HG03460 (cell line): ENCODE results near the gene OPCML.

Source experiments
- ATAC-seq: cut with Tn5 transposase; IDR thresholded peaks from one replicate; pipeline ENCODE4 v1.9.1; 2021; ENCODE audit not compliant: unreplicated experiment

OPCML gene

GRCh38 chr11:133362156-133362555 is 170.1 kb downstream of the OPCML start:
- ATAC-seq, result no peak

DNA sequence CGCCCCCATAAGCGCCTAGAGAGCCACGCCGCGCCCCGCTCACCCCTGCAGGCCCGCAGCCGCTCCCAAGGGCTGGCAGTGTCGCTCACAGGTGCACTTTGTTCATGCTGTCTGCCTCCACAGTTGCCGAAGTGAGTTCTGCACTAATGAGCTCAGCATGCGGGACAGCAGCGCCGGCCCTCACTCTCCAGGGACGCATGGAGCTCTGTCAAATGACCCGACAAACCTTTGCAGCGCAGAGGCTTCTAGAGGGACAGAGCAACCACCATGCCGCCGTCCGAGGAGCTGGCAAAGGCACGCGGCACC is 170.7 kb downstream of the OPCML start:
- ATAC-seq, result no peak

DNA sequence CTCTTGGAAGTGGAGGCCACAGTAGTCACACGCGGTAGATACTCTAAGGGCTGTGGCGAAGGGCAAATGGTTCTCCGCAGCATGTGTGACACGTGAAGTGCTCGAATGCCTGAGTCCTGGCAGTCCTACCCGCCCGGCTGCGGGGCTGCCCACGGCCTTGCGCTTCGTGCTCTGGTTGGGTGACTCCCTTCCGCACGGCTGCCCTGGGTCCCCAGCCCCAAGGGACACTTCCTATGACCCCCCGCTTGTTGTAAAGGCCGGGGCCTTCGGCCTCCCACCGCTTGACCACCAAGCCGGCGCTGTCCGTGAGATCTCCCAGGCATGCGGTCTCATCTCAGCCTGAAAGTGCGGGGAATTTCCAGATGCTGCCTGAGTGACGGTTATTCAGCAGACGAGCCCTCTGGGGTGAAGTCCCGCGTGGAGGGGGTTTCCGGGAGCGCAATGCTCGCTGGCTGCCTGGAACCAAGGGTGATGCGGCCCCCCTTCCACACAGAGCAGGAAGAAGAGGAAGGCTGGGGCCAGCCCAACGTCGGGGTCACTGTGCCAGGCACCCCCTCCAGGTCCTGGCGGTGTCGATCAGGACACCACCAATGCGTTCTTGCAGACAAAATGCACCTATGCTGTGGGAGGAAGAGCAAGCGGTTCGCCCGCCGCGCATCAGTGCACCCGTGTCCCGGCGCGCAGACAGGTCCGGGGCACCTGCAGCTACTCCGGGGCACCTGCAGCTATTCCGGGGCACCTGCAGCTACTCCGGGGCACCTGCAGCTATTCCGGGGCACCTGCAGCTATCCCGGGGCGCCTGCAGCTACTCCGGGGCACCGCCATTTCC is 171.2 kb downstream of the OPCML start:
- ATAC-seq, result no peak

DNA sequence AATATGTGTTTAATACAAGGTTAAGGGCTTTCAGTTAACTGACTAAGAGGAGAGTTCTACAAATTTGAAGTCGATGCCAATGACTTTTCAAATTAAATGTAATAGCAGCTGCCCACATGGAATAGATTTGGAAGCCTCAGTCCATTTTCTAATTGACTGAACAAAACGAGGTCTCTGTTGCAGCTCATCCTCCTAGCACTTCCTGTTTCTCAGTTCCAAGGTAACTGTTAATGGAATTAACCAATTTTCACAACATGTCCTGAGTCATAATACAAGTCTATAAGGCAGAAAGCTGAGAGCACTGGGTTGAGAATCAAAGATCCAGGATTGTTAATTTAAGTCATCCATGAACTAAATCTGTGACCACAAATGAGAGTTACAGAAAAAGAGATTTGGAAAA is 177.2 kb downstream of the OPCML start:
- no peak for ATAC-seq

- no peak for ATAC-seq
These were observed 178.2 kb downstream of the OPCML start for GRCh38 chr11:133354069-133354468.

DNA sequence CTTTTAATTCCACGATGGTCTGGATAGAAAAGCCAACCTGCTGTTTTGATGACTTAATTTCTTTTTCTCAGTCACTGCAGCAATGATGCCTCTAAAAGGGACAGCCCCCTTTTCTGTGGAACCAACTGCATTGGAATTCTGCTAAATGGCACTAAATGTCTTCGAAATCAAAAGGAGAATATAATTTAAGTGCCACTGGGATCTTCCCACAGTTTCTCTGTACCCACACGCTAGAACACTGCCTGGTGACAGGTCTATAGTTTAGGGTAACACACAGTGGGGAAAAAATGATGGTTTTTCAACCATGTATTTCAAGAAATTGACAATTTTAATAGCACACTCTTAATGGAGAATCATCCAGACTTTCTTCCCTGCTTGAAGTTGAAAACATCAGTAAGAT is 182.3 kb downstream of the OPCML start:
- ATAC-seq, result no peak

- no peak for ATAC-seq
These were observed 184.3 kb downstream of the OPCML start for GRCh38 chr11:133347988-133348387.

DNA sequence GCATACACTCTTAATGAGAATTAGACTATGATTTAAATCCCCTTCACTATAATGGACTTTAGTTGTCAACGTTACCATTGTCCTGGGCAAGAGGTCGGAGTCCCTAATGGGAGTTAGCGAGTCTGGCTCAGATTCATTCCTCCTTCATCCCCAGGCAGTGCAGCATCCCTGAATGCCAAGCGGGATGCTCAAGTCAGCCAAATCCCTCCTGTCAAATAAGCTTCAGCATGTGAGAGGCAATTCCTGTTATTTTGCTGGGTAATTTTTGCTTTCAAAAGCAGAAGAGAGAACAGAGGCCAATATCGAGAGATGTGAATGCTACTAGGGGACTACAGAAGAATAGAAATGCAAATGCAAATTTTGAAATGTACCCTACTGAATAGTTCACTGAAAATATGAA is 186.2 kb downstream of the OPCML start:
- no peak for ATAC-seq

DNA sequence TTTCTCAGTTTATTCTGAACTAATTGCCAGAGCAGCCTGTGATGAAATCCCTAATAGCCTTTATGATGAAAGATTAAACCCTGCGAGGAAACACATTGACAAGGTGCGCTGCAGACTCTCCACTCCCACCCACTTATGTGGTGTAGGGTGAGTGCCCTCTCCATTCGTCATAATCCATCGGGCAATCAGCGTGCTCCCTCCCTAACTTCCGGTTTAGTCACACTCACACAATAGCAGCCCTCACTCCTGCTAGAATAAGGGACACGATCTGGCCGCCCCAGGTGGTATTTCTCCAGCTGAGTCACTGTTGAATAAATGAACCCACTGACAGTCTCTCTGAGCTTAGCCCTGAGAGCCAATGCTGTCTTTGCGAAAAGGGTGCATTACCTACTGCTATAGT is 188.3 kb downstream of the OPCML start:
- no peak for ATAC-seq

DNA sequence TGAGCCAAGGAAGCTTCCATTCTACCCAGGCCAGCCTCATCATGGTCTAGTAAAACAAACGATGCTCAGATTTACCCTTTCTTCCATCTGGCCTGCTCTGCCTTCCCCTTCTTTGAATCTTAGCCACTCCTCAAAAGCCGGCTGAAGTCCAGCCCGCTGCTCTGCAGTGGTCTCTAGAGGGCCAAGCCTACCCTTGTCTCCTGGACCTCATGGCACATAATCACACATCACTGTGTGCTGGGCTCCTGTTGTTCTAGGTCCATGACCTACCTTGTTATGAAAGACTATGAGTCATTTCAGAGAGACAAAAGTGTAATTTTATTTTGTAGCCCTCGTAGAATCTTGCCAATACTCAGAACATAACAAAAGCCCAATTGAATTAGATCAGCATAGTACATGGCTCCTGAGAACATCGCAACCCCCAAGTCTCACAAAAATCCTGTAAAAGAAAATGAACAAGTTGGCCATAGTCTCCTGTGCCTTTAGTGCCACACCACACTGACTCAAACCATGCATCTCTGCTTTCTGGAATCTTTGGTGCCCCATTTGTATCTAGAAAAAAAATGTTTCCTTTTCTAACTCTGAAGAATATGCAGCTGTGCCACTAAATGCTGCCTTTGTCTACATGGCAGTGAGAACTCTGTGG is 192.7 kb downstream of the OPCML start:
- ATAC-seq, result no peak

DNA sequence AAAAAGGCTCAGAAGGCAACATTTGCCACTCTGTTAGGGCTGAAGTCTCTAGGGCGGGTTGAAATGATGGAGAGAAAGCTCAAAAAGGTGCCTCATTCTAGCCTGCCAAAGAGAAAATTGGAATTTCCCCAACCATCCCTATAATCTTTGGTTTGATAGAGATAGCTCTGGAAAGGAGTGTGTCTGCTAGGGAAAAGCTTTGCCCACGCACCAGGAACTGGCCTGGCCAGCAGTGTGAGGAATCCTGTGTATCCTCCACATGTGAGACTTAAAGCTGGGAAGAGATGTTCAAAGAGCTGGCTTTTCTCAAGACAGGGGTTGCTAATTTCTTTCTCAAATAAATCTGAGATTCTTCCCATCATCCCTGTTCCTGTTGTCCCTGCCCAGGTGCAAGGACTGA is 193.7 kb downstream of the OPCML start:
- no peak for ATAC-seq

DNA sequence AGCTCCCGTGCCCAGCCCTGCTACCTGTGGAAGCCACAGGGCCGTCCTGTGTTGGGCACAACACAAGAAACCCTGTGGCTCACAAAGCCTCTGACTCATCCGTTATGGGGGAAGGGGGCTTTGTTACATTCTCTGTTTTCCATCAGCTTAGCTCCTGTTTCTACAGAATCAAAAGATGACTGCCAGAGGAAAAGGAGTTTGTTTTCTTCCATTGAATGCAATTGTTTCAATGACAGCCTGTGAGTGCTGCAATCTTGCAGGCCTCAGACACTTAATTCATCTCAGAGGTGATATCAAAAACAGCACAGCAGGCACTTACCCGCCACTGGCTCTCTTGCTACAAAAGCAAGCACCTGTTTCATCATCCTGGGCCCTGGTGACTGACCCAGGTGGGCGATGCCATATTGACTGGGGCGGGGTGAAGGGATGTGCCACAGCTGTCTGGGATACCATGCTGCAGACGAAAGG is 194.3 kb downstream of the OPCML start:
- no peak for ATAC-seq

DNA sequence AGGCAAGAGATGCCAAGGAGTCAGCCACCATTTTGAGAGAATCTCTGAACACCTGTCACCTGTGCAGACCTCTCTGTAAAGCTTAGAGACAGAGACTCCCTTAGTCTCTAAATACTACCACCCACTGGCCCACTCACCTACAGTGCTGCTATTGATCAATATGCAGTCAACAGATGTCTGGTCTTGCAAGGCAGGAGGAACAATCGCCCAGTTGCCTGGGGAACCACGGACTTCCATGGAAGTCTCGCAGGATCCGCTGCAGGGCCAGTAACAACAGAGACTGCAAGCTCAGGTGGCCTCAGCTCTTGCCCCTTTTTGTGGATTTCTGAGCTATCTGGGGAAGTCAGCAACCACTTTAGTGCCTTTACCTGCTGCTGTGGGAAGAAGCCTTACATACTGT is 195.1 kb downstream of the OPCML start:
- no peak for ATAC-seq

DNA sequence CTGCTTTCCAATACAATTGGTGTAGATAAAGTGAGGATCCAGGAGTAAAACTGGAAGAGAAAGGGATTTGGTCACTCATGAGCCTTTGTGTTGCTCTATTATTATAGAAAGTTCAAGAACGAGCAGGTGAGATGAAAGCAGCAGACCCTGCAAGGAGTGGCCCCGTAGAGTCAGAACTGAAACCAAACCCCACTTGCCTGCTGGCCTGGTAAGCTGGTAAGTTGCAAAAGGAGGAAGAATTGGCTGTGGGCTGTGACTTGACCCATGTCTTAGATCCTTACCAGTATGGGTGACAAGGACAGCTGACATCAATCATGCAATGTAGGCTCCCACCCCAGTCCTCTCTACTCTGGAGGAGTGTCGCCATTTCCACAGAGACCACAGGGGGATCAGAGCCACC is 201.3 kb downstream of the OPCML start:
- ATAC-seq, result no peak

DNA sequence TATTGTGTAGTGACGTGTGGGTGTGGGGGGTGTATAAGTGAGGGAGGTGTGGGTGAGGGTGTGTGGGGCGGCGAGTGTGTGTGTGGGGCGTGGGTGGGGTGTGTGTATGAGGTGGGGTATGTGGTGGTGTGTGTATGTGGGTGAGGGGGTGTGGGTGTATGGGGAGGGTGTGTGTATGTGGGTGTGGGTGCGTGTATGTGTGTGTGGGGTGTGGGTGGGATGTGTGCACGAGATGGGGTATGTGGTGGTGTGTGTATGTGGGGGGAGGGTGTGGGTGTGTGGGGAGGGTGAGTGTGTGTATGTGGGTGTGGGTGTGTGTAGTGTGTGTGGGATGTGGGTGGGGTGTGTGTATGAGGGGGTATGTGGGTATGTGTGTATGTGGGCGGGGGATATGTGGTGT is 205.5 kb downstream of the OPCML start:
- ATAC-seq, result no peak

- ATAC-seq, result no peak
These were observed 206.0 kb downstream of the OPCML start for GRCh38 chr11:133326332-133326731.

GRCh38 chr11:133325711-133326110 is 206.6 kb downstream of the OPCML start:
- ATAC-seq, result no peak

DNA sequence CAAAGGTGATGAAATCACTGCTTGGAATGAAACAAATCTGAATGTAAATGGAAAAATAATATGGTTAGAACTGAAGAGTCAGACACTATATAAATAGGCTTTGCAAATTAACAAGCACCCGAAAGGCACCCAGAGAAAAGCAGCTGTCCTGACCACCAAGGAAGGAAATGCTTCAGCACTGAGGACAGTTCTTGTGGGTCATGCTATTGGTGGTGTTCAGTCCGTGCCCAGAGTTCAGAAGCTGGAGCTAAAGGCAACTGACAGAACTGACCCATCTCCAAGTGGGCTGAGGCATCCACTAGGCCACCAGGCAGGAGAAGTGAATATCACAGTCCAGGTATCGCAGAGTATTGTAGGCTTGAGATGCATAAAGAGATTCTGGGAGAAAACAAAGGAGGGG is 208.9 kb downstream of the OPCML start:
- no peak for ATAC-seq

DNA sequence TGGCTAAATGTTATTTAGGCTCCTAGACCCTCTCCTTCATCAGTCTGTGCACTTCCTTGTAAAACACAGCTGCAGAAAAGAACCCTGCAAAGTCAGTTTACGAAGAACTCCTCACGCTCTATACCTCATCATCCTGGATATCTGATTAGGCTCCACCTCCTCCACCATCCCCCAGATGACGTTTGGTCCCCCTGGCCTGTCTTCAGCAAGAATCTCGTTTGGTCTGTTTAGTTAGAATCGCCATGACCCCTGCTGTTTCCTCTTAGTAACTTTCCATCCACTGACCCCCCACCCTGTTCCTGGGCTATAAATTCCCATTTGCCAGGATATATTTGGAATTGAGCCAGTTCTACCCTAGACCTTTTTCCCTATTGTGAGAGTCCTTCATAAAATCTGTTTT is 214.1 kb downstream of the OPCML start:
- ATAC-seq, result no peak

DNA sequence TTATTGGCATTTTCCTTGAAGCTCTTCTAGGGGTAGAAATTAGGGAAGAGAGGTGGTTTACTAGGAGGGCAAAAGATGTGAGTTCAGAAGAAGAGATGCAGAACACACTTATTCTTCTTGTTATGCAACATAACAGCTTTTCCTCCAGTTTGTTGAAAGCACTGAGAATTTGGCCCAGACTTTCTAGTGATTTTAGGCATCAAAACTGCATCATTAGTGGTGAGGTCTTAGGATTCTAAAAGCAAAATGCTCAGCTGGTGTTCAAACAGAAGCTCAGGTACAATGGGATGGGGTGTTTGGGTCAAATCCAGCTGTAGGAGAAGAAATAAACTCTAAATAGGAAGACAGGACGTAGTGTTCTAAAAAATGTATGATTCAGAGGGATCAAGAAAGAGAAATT is 221.1 kb downstream of the OPCML start:
- no peak for ATAC-seq

DNA sequence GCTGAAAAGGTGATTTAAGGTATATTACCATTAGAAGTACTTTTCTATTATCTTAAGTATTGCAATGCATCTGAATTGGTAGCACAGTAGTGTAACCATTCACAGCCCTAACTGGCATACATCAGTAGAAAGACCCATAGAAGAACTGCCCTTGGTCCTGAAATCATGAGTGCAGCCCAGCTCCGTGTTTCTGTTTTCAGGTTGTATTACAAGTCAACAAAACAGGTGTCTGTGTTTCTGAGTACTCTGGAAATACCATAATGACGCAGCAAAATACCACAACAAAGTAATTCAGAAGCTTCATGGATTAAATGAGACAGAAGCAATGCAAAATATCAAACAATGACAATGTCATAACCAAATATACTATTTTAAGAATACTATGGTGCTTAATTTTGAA is 226.3 kb downstream of the OPCML start:
- ATAC-seq, result no peak

DNA sequence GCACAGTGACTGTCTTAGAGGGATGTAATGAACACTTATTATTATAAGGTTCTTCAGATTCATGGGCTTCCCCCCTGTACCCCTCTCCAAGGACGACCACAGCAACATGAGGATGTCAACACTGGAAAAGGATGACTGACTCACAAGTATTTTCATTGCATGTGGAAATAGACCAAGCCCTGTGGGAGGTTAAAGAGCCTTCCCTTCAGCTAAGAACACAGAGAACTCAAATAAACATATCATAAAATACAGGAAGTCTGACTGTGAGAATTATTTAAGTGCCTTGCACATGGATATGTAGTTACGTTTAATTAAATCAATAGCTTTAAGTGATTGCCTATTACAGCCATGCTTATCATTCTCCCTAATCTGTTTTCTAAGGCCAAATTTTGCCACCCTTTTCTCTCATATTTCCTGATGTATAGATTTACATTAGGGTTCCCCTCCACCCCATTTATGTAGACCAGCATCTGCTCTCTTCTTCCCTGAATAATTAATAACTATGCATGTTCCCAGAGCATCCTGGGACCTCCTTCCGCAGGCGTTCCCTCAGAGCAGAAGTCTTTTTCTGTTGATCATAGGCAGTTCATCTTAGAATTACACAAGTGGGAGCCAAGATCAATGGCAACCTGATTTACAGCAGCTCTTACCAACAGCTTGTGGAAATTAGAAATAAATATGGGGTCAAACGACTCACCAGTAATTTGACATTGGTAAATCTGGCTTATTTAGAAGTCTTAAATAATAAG is 226.9 kb downstream of the OPCML start:
- ATAC-seq, result no peak
